H1 (cell line): Measurements from ENCODE around the gene SMAP2. TPM values are rescaled to one million over a fixed set of nuclear protein-coding genes. Genes with fewer than 3 reads are reported as not detected.

Source experiments
- KDM5A ChIP-seq: fragments of 200-600 bp; IDR thresholded peaks from 2 replicates; pipeline ENCODE4 v1.7.1; 2012; ENCODE audit warnings: mild to moderate bottlenecking, low read length, inconsistent platforms, mixed read lengths
- polyA plus RNA-seq, 7 experiments: library from polyadenylated mRNA; depleted of rRNA in 3 of 7; stranded (reverse) in 5 of 7; unstranded in 2 of 7; fragments of >200 nt in 5 of 7; fragments of 200-250 nt in 2 of 7; gene quantifications; 1 replicate in 5 of 7; 2 replicates in 1 of 7; 4 replicates in 1 of 7; pipeline versions ENCODE4 v1.2.1 to v1.2.3, GENCODE V29; 2011 to 2013; ENCODE audit warnings: missing spikeins in 2 of 7, mixed read lengths in 2 of 7
- total RNA-seq: library from RNA; stranded (reverse); fragmentation: NEBNext Ultra II Directional; extraction: Animal tissue kit (Norgen Biotek cat#: 25700); gene quantifications from 2 replicates; pipeline ENCODE4 v1.2.1, GENCODE V29; 2021

SMAP2 gene
- total and polyA plus RNA-seq, 2 of the 8 experiments (the other 6 are each of a cell fraction or from before 2014, with no cell fraction given) = 4.3 to 5.5 TPM

DNA sequence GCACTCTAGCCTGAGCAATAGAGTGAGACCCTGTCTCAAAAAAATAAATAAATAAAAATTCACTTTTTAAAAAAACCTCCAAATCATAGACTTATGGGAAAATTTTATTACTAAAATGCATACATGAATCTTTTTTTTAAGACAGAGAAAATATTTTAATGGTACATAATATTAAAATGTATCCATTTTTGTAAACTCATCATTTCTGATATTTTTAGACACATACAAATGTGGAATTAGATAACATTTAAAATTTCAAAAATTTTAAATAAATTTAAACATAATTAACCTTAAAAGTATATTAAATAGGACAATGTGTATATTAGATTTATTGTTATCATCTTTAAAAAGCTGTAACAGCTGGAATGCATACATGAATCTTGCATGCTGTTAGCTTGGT is 33.9 kb downstream of the SMAP2 start (continued):
- TF ChIP-seq KDM5A = no peak
